Measurements from ENCODE around the gene RHOD. TPM values are rescaled to one million over a fixed set of nuclear protein-coding genes. Genes with fewer than 3 reads are reported as not detected.

RHOD gene
- total and polyA plus RNA-seq, 7 donors: 11.2 to 24.2 (median 14.6) TPM

DNA sequence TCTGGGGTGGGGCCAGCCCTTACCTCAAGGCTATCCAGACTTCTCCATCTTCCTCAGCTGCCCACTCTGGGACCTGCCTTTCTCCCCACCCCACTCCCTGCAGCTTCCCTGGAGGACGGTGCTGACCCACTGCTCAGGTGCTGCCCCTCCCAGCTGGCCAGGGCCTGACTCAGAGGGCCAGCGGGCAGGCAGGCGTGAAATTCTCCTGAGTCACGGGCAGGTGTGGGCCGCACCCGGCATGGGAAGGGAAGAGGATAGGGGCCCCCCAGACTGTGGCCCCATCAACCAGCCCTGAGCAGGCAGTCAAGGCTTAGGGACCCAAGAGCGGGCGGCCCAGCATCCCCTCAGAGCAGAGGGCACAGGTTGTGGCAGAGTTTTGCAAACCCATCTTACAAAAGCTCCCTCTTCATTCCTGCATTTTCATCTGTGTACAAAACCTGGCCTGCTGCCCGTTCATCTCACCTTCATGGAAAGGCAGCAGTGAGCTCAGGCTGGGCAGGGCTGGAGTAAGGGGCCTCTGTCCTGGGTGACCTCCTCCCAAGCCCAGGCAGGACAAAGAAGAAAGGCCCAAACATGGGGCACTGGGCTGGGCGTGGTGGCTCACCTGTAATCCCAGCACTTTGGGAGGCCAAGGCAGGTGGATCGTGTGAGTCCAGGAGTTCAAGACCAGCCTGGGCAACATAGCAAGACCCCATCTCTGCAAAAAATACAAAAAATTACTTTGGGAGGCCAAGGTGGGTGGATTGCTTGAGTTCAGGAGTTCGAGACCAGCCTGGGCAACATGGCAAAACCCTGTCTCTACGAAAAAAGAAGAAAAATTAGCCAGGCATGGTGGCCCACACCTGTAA lies 6.1 kb downstream of the RHOD start:
- TF ChIP-seq POLR2AphosphoS5 (IDR thresholded peaks at IDR 0.05): no peak
- no peak for TF ChIP-seq POLR2A (IDR thresholded peaks at IDR 0.05)
- no peak for TF ChIP-seq EP300 (IDR thresholded peaks at IDR 0.05)
- no peak for TF ChIP-seq CTCF (IDR thresholded peaks at IDR 0.05)
- Histone ChIP-seq H3K36me3 (no peaks in the 10 kb centered on the region), H3K4me1 (peaks cover 0 to 2% (median 0%) of the 10 kb centered on the region in 4 donors), H3K4me3 (no peak overlapping the region), H3K27me3 (no peaks in the 10 kb centered on the region), H3K9me3 (no peaks in the 10 kb centered on the region), H3K27ac (no peak overlapping the region)
- DNase-seq: no peak
- intact Hi-C loops (cut with DNase I): no loop called here
- 77 to 87% methylated on average over 13 of the region's 13 CpGs for WGBS, 2 donors

- peaks cover 0 to 3% (median 0%) of the 10 kb centered on the region in 4 donors for H3K4me1 ChIP-seq
- no peaks in the 10 kb centered on the region for H3K27me3 ChIP-seq
- no peak overlapping the region for H3K4me3 ChIP-seq
- H3K36me3 ChIP-seq: no peaks in the 10 kb centered on the region
- intact Hi-C loops (cut with DNase I): no loop called here
- H3K9me3 ChIP-seq: no peaks in the 10 kb centered on the region
- DNase-seq: no peak
- 94 to 96% methylated on average over 3 of the region's 3 CpGs for WGBS, 2 donors
- TF ChIP-seq POLR2A (IDR thresholded peaks at IDR 0.05) (no peak), CTCF (IDR thresholded peaks at IDR 0.05) (no peak), POLR2AphosphoS5 (IDR thresholded peaks at IDR 0.05) (no peak), EP300 (IDR thresholded peaks at IDR 0.05) (no peak)
- no peak overlapping the region for H3K27ac ChIP-seq
Measured at GRCh38 chr11:67066333-67066709, 9.7 kb downstream of the RHOD start.

DNA sequence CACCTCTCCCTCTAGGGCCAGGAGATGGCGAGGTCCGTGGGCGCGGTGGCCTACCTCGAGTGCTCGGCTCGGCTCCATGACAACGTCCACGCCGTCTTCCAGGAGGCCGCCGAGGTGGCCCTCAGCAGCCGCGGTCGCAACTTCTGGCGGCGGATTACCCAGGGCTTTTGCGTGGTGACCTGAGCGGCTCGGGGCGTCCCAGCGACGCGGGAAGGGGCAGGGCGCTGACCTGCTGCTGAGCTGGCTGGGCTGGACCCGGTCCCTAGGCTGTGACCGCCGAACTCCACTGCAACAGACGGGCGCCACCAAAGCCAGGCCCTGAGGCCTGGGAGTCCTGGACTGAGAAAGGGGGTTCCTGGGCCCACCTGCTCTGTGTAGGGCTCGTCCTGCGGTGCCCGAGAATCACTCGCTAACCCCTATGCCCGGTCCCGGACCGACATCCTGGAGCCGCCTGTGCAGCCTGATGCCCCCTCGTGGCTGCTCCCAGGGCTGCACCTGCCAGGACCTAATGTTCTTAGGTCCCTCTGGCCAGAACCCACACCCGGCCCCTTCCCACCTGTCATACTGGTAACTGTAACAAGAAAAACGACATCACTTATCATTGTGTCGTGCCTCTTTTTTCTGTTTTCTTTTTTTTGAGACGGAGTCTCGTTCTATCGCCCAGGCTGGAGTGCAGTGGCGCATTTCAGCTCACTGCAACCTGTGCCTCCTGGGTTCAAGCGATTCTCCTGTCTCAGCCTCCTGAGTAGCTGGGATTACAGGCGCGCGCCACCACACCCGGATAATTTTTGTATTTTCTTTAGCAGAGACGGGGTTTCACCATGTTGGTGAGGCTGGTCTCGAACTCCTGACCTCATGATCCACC lies 15.0 kb downstream of the RHOD start:
- intact Hi-C loops (cut with DNase I): no loop called here
- H3K36me3 ChIP-seq: no peaks in the 10 kb centered on the region
- TF ChIP-seq CTCF (IDR thresholded peaks at IDR 0.05) (peak; percentile 19 to 91 (median 72)), POLR2A (IDR thresholded peaks at IDR 0.05) (no peak)
- peaks cover 0 to 10% (median 2%) of the 10 kb centered on the region in 4 donors for H3K4me1 ChIP-seq
- peak; percentile 80 for DNase-seq
- H3K27ac ChIP-seq: no peak overlapping the region
- H3K27me3 ChIP-seq: no peaks in the 10 kb centered on the region
- 28 to 41% methylated on average over 53 of the region's 53 CpGs for WGBS, 2 donors
- no peaks in the 10 kb centered on the region for H3K9me3 ChIP-seq
- H3K4me3 ChIP-seq: peak overlapping the region in 3 of 4 donors; percentile 31 to 36 (median 33)

- intact Hi-C loops (cut with DNase I): no loop called here
- TF ChIP-seq POLR2A (IDR thresholded peaks at IDR 0.05) (no peak), EP300 (IDR thresholded peaks at IDR 0.05) (no peak), CTCF (IDR thresholded peaks at IDR 0.05) (no peak), POLR2AphosphoS5 (IDR thresholded peaks at IDR 0.05) (no peak)
- no peak overlapping the region for H3K4me3 ChIP-seq
- H3K36me3 ChIP-seq: no peaks in the 10 kb centered on the region
- peaks cover 0 to 10% (median 2%) of the 10 kb centered on the region in 4 donors for H3K4me1 ChIP-seq
- 81 to 89% methylated on average over 11 of the region's 11 CpGs for WGBS, 2 donors
- DNase-seq: no peak
- H3K9me3 ChIP-seq: no peaks in the 10 kb centered on the region
- H3K27ac ChIP-seq: no peak overlapping the region
- H3K27me3 ChIP-seq: no peaks in the 10 kb centered on the region
Measured at GRCh38 chr11:67072295-67072694, 15.6 kb downstream of the RHOD start.

Data from sigmoid colon (tissue), 7 donors.